Activated CD4-positive, CD25-positive, alpha-beta regulatory T cell treated with anti-CD3 and anti-CD28 coated beads, Interleukin-2, amount 50 U/mL, for 72 hours (primary cell): ENCODE measurements around the gene AGAP1.

Source experiments
- DNase-seq: peaks from one replicate; pipeline ENCODE4 v3.0.0; 2021

Gene AGAP1

DNA sequence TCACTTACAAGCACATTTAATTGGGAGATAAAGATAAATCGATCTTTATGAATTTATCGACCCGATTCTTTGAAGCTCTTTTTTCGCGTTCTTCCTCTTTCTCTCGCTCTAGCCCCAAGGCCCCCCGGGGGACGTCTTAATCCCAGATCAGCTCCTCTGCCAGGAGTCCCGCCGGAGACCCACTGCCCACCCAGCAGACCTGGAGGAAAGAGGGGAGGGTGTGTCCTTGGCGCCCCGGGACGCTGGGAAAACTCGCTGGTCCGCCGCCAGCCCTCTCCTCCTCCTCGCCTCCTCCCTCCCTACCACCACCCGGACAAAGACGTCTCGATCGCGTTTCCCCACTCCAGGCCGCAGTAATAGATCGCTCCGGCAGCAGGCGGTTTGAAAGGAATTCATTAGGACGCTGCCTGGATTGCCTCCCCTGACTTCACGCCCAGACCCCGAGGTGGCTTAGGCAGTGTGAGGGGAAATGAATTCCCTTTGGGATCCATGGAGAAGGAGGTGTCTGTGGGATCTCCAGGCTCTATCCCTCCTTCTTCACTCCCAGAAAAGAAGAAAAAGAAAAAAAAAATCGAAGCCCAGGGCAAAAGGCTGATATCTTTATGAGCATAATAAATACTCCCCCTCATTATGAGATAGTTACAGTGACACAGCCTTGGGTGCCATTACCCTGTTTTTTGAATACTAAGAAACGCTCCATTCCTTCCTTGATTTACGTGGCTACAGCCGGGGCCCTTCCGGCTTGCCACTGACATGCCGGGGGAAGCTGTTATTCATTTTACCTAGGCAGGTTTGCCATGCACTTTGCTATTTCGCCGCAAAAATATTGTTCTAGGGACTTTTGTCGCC is 676.1 kb downstream of the AGAP1 start:
- DNase-seq: no peak

DNA sequence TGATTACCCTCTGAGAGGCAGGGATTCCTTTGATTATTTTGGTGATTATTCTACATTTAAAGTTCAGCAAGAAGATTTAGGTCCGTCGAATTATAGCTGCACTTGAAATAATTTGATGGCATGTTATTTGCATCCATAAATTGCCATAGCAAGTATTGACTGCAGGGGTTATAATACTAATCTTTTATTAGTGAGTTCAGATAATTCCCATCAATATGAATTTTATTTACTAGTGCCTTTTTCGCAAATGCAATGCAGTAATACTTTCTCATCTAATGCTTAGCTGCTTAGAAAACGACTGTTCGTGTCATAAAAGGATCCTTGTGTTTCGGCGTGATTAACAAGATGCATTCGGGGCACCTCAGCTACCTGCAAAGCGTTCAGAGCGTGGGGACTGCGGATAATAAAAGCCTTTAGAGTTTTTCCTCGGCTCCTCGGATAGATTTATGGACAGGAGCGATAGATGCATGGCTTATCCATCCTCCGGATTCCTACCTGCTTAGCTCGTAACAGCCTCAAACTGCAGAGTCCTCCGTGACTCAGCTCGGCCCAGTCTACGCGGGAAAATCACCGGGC is 676.8 kb downstream of the AGAP1 start:
- DNase-seq: no peak

DNA sequence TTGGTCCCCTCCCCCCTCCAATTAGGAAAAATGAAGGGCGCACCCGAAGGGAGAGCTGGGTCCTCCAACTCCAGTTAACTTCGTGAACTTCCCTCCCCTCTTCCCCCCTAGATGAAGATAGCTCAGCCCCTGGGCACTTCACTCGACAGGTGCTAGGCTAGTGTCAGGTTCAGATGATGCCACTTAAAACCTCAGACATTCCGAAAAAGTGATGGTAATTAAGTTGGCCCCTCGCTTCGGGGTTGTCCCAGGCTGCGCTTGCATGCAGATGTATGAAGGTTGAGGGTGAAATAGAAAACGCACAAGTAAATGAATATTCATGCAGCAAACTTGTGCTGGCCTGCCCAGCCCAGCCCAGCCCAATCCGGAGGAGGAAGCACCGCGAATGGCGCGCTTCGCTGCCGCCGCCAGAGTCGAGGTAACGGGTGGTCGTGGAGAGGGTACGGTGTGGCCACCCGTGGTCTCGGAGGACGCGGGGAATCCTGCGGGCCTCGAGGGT is 677.4 kb downstream of the AGAP1 start:
- no peak for DNase-seq

DNA sequence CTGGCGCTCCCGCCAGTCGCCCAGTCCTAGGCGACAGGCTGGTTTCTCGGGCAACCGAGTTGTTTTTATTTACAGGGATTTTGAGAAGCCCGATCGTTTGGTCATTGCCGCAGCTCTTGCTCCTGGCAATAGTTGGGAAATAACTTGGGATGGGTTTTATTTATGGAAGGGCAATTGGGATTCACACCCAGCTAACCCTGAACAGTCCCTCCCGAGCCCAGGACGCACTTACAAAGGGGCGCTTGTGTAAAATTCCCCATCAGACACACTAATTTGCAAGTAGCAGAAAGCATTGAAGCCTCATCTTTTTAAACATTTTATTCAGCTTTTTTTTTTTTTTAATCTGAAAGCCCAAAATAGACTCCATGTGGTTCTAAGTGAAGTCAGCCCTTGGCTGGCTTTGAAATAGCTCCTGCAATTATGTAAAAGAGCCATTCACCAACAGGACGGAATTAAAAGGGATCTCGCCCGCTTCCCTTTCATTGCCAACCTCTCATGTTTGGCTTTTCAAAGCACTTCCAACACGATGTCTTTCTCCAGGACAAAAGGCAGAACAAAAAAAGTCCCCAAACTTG is 677.9 kb downstream of the AGAP1 start:
- DNase-seq: no peak

DNA sequence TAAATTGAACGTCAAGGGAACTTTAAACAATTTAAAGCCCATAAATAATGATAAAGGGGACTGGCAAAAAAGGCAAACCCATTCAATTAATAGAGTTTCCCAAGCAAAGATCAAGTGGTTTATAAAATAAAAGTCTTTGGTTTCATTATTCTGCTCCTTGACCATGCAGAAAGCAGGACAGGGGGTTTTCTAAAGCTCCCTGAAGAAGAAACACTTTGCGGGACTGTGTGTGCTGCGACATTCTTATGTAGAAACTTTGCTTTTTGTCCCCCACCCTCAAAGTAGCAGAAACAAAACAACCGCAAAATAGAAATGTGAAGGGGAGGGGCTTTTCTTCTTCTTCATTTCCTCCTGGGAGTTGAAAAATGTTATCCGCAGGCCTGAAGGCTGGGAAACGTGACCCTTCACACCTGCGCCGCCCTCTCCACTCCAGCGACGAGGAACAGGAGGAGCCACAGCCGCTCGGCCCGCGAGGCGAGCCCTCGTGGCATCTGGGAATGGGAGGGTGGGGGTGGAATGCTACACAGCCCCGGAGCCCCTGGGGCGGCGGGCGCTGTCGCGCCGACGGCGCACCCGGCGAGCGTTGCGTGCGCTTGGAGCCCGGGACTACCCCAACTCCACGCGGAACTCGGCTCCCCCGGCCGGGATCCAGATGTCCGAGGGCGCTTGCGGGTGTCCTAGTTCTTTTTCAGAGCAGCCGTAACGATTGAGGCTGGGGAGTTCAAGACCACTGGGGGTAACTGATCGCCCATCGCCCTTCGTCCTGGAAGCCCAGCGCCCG is 678.6 kb downstream of the AGAP1 start:
- no peak for DNase-seq

DNA sequence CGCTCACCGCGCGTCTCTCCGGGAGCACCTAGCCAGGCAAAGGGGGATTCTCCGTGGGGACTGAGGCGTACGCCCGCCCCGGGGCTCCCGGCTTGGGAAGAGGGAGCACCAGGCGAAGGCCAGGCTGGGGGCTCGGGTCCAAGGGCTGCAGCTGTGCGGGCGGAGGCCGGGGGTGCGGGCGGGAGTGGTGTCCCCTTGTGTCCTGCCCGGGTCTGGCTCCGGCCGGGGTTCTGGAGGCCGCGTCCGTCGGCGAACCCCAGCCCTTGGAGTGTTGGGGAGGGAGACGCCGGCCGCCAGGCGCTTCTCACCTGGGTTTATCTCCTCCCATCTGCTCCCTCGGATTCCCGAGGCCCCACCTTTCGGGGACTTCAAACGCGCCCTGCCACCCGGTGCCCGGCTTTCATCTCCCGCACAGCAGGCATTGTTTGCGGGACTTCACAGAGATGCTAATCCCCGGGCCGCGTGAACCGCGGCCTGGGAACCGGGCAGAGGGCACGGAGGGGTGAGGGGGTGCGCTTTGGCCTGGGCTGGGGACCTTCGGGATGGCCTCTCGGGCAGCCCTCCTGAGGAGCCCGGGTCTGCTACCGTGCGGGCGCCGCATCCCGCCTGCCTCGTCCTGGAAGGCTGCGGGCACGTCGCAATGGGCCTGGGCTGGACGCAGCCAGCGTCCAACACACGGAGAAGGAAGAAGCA is 679.3 kb downstream of the AGAP1 start:
- DNase-seq: no peak

DNA sequence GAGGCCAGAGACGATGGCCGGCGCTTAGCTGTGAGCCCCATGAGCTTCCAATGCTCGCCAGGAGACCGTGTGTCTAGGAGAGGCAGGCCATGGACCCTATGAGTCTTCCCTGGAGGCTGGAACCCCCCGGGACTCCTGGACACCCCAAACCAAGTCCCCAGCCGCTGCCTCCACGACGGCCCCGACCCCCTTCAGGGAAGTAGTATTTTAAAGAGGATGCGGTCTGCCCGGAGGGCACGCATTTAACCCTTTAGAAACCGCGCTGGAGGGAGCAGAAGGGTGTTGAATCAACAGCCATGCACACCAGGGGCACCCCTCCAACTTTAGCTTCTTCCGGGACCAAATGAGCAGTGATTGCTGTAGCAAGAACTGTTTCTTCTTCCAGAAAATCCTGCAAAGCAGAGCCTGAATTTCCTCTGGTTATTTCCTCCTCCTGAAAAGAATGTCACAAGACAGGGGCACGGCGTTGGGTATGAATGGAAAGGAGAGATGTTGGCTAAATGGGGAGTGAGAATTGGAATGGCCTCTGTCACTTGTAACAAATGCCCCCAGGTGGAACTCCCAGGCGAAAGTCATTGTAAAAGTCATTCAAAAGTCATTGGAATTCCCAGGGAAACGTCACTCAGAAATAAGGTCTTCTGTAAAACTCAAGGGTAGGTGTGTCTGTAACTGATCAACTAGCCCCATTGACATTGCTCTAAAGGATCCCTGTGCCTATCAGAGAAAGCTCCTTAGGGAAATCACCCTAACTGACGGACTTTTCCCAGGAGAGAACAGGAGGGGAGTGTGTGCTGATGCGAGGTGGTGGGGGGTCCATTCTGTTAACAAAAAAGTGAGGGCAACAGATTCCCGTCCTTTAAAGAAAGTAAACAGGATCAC is 680.1 kb downstream of the AGAP1 start:
- DNase-seq: no peak

DNA sequence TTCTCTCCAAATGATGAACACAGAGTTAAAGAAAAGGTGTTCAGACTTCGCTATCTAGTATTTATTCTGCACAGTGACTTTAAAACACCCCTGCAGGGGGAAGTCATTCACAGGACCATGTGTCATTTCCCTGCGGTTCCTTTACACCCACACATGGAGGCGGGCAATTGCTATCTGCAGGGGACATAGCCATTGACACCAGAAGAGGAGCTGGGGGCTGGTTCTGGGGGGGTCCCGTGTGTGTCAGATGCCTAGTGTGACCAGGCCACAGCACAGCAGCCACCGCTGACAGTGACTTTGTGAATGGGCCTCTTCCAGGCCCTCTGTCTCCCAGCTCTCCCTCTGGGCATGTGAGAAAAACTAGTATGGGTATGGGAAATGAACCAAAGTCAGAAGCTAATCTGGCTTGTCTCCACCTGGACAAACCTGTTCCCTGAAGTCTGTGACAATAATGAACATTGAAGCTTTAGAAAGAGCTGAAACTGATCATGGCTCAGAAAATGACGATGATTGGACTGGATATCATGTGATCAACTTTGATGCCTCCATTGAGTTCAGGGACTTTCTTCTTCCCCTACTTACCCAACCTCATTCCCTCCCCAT is 681.8 kb downstream of the AGAP1 start:
- no peak for DNase-seq

DNA sequence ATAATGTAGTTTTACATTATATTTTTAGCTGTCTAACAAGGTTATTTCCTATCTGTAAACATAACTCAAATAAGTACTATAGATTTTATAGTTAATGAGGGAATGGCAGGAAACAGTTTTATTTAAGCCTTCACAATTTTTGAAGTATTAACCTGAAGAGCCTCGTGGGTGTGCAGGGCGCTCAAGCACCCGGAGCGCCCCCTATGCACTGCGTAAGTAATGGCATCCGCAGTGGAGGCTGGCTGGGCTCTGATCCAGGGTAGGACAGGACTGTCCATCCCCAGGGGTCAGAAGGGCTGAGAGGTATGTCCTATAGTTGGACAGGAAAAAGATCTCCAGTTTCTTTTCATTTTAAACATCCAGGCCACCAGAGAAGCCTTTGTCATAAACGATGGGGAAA is 682.6 kb downstream of the AGAP1 start:
- DNase-seq: no peak

DNA sequence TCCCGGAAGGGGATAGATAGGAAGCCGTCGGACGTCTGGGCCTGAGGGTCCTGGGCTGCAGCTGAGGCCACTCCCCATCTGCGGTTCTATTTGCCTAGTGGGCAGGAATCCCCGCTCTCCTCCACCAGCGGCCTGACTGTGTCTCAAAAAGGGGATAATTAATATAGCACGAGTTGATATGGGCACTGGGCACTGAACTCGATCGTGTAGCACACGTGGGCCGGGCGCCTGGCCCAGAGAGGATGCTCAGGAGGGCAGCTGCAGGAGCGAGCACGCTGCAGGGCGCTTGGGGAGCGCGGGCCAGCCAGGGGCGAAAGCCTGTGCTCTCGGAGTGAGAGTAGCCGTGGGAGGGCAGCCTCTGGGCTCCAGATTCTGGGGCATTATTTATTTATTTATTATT is 683.1 kb downstream of the AGAP1 start:
- no peak for DNase-seq

DNA sequence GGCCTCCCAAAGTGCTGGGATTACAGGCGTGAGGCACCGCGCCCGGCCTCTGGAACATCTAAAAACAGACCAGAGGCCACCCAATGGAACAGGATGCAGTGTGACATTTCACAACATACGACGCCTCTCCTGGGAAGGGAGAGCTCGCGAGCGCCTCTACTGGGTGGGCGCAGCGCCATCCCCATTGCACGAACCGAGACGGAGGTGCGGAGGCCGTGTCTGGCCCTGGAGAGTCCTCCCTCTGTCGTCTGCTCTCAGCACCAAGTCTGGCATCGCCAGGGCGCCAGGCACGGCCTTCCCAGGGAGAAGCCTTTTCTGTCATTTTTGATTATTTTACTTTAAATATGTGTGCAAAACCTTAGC is 683.7 kb downstream of the AGAP1 start:
- DNase-seq: no peak

DNA sequence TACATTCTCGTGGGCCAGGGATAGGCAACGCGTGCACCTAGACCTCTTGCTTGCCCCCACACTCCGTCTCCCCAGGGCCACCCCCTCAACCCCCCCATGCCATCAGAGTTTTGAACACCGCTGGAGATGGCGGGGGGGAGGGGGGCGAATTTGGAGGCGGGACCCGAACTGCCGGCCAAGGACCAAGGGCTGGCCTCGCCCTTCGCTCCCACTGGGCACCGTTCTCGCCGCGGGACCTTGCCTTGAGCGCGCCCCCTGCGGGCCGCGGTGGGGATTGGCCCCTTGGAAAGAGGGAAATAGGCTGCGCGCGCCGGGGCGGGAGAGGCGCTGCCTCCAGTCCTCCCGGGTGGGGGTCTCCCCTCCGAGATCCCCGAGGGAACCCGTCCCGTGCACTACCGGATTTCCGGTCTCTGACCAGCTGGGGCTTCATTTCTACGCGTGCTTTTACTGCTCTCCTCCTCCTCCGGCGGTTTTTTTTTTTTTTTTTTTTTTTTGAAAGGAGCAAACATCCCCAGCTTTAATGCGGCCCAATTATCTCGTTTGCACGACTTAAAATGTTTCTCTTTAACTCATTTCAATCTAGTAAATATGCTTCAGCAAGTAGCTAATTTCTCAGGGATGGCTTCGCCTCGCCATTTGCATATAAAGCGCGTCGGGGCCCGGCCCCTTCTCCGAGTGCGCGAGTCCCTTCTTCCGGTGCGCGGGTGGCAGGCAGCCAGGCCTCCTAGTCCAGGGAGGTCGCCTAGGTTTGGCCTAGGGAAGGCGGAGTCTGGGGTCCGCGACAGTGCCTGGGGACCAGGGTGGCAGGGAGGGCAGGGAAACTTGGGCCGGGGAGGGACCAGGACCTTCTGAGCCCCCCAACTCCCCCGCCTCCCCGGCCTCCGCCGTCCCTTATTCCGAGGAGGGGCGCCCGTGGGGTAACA is 684.4 kb downstream of the AGAP1 start:
- DNase-seq: no peak

DNA sequence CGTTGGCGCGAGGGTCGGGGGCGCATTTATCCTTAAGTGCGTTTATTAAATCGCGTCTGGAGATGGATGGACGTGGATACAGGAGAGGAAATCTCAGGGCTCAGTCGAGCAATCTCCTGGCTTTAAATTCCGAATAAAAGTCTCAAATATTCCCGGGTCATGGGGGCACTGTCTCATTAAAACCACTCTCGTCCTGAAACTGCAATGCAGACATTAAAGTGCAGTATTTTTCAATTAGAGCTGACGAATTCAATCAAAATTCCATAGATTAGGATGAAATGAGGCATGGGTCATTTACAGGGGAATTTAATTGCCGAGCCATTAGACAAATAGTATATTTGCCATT is 685.0 kb downstream of the AGAP1 start:
- DNase-seq: no peak

DNA sequence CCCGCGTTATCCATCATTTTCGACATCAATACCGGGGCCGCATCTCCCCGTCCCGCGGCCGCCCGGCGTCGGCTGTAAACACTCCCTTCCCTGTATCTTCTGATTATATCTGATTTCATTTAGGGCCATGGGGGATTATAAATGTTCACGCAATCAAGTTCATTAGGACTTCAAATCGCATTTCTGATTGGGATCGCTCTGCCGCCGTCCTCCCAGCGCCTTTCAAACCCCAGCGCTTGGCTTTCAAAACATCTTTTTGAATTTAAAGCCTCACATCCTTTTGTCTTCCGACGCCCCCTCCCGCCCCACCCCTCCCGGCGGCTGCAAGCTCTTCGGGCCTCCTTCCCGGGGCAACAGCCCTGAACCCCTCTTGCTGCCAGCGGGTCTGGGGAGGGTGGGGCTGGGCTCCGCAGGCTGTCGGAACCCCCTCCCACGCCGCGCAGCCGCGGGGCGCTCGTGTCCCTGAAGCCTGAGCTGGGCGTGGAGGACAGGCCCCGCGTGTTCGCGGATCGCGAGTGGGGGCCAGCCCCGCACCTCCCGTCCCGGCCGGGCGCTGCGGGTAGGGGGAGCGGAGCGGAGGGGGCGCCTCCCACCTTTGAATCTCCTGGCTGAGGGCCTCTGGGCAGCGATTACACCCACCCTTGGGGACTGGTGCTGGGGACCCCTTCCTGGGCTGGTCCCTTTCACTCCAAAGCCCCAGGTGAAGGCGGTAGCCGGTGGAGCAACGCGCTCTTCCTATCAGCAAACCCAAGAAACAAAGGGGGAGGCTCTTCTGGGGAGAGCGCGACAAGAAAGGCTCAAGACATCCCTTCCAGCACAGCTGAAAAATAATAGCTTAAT is 685.6 kb downstream of the AGAP1 start:
- no peak for DNase-seq

DNA sequence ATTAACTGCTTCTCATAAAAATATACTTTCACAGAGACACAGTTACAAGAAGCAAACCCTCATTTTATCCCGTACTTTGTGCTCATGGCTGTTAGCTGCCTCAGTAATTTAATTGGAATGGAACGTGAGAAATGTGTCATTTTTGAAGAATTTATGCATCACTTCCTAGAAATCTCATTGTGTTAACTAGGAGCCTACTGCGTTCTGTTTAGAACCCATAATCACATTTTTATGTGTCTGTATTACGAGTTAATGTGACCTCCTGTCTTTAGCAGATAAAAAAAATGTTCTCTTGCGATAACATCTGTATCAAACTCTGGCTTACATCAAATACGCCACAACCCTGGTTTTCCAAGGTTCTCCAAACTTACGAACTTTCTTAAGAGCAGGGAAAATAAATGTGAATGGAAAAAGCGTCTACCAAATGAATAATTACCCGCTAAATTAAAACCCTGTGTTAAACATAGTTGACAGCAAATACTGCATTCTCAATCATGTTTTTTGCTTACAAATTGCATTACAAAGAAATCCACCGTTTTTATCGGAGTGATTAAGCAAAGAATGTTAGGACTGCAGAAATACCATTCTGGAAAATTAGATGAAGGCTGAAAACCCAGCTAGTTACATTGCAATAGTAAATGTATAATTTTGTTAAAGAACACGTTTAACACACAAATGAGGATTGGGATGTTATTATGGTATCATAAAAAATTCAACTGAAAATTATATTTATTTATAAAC is 686.4 kb downstream of the AGAP1 start:
- no peak for DNase-seq

DNA sequence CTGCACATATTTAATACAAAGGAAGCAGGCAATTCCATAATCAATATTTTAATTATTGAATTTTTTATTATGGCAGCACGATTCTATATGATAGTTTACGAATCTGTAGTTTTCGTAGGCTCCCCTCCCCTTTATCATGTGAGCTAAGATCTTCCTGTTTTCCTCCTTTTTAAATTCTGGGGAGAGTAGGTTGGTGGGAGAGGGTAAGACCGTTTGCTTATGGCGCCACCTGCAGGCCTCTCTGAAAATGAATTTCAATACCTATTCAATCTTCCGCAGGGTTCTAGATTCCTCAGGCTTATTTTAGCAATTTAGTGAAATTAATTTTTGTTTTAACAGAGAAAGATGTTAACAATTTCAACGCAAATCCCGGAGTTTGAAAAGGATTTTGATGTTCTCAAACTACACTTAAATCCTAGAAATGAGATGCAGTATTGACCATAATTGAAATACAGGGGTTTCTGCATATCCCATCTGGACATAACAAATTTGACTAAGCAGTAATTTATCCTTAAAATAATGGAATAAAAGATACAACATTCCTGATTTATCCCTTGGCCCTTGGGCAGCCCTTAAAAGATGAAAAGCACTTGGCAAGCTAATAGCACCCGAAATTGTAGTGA is 687.1 kb downstream of the AGAP1 start:
- DNase-seq: no peak
